ENCODE data around the gene GAB3.
"Not testable (repeated sequence)": the region's sequence is repeated elsewhere in the genome, so short reads cannot be mapped to it uniquely, and the experiment has no call there.

The GAB3 gene

GRCh38 chrX:154653413-154653812, 97.5 kb downstream of the GAB3 start, which contains the start of gene CTAG2:
Gene CTAG2, minus strand, starts transcription at chrX:154653579. Its CDS starts 64 bp downstream, at chrX:154653515.
- DNase-seq: not testable (repeated sequence)

GRCh38 chrX:154653048-154653401, 97.9 kb downstream of the GAB3 start:
- DNase-seq: no peak

- no peak for DNase-seq
Observed at GRCh38 chrX:154652311-154653047, 98.4 kb downstream of the GAB3 start.

GRCh38 chrX:154650221-154650510, 100.7 kb downstream of the GAB3 start:
- no peak for DNase-seq

GRCh38 chrX:154649503-154650220, 101.2 kb downstream of the GAB3 start:
- no peak for DNase-seq

- DNase-seq: no peak
Observed at GRCh38 chrX:154648931-154649330, 101.9 kb downstream of the GAB3 start.

- DNase-seq: not testable (repeated sequence)
Observed at GRCh38 chrX:154645745-154646378, 105.0 kb downstream of the GAB3 start.

- DNase-seq: not testable (repeated sequence)
Observed at GRCh38 chrX:154643708-154644107, 107.2 kb downstream of the GAB3 start.

- not testable (repeated sequence) for DNase-seq
Observed at GRCh38 chrX:154641740-154642139, 109.1 kb downstream of the GAB3 start.

- not testable (repeated sequence) for DNase-seq
Observed at GRCh38 chrX:154633661-154634060, 117.2 kb downstream of the GAB3 start.

- not testable (repeated sequence) for DNase-seq
Observed at GRCh38 chrX:154630949-154631348, 119.9 kb downstream of the GAB3 start.

GRCh38 chrX:154628960-154629359, 121.9 kb downstream of the GAB3 start:
- DNase-seq: not testable (repeated sequence)

Data from CD4-positive, alpha-beta T cell treated with Interleukin-6 for 4 hours (primary cell).